CD4-positive, alpha-beta T cell treated with Interleukin-4 for 4 hours (primary cell): ENCODE results near the gene GNGT2.

Experiments used
- DNase-seq: peaks from one replicate; pipeline ENCODE4 v3.0.0-alpha.2; 2020

The GNGT2 gene

DNA sequence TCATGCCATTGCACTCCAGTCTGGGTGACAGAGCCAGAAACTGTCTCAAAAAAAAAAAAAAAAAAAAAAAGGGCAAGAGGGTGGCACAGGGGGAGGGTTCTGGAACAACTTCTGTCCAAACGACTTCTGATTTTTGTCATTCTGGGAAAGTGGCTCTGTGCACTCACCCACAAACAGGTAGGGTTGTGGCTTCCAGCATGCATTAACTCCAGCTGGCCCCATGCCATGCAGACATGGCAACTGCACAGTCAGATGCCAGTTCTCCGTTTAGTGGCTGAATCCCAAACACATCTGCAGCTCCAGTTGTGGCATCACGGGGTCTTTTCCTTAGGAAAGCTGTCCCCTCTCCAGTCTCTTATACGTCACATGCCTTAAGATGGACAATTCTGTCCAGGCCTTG is 47.5 kb downstream of the GNGT2 start:
- no peak for DNase-seq

GRCh38 chr17:49157784-49158183 is 52.6 kb downstream of the GNGT2 start:
- no peak for DNase-seq

DNA sequence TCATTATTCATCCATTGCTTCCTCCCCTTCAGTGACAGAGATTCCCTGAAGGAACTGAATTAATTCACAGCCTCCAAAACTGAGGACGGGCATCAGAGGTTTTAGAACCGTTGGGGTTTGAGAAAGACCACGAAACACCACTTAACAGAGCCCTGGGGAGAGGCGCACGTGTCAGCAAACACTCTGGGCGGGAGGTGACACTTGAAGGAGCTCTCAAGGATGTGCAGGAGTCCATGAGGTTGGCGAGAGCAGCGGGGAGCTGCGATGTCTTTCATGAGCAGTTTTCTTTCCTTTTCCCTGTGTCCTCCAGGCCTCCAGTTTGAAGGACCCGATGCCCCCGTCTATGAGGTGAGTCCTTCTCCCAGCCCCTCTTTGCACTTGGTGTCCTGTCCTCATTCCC is 54.1 kb downstream of the GNGT2 start:
- DNase-seq = no peak
